Right atrium auricular region (tissue), 2 donors: Measurements from ENCODE around the gene MRE11. TPM values are rescaled to one million over a fixed set of nuclear protein-coding genes. Genes with fewer than 3 reads are reported as not detected.
"Not testable (repeated sequence)": the region's sequence is repeated elsewhere in the genome, so short reads cannot be mapped to it uniquely, and the experiment has no call there.

ENCODE experiments used
- DNase-seq: peaks from one replicate; pipeline ENCODE4 v3.0.0-alpha.2; 2019; ENCODE audit warnings: low spot score
- H3K27ac ChIP-seq, 2 donors: fragments of 200-600 bp; sonication (generic); 1 replicate in 1 of 2; 2 replicates in 1 of 2; pipeline ENCODE4 v1.5.1; 2016 to 2019
- H3K27me3 ChIP-seq, 2 donors: fragments of 200-600 bp; sonication (generic); one replicate each; pipeline versions ENCODE4 v1.5.1 to v1.6.0; 2017 to 2019
- H3K36me3 ChIP-seq: fragments of 200-600 bp; sonication (generic); one replicate; pipeline ENCODE4 v1.5.1; 2016
- H3K4me1 ChIP-seq, 2 donors: fragments of 200-600 bp; sonication (generic); one replicate each; pipeline versions ENCODE4 v1.5.1 to v1.6.0; 2017 to 2019
- H3K4me3 ChIP-seq, 2 donors: fragments of 200-600 bp; sonication (generic); 1 replicate in 1 of 2; 2 replicates in 1 of 2; pipeline ENCODE4 v1.5.1; 2017 to 2019; ENCODE audit warnings: mild to moderate bottlenecking in 1 of 2, moderate library complexity in 1 of 2
- H3K9me3 ChIP-seq, 2 donors: fragments of 200-600 bp; sonication (generic); one replicate each; pipeline ENCODE4 v1.5.1; 2019
- total RNA-seq, 2 donors: library from RNA; depleted of rRNA; stranded (reverse); fragments of >200 nt; gene quantifications; one replicate each; pipeline ENCODE4 v1.1.0, GENCODE V29; 2016
- TF ChIP-seq, protein P1 (sequence below), 2 donors: fragments of 200-600 bp; sonication (generic); IDR thresholded peaks; one replicate each; pipeline ENCODE4 v1.5.1; 2019; ENCODE audit warnings: antibody characterized with exemption in 2 of 2

Gene MRE11
- total RNA-seq, 2 donors from 2014 or later: 5.8 to 6.0 TPM

- TF ChIP-seq, protein P1, sequence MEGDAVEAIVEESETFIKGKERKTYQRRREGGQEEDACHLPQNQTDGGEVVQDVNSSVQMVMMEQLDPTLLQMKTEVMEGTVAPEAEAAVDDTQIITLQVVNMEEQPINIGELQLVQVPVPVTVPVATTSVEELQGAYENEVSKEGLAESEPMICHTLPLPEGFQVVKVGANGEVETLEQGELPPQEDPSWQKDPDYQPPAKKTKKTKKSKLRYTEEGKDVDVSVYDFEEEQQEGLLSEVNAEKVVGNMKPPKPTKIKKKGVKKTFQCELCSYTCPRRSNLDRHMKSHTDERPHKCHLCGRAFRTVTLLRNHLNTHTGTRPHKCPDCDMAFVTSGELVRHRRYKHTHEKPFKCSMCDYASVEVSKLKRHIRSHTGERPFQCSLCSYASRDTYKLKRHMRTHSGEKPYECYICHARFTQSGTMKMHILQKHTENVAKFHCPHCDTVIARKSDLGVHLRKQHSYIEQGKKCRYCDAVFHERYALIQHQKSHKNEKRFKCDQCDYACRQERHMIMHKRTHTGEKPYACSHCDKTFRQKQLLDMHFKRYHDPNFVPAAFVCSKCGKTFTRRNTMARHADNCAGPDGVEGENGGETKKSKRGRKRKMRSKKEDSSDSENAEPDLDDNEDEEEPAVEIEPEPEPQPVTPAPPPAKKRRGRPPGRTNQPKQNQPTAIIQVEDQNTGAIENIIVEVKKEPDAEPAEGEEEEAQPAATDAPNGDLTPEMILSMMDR (IDR thresholded peaks at IDR 0.05): no peak
- DNase-seq: no peak
- H3K27me3 ChIP-seq: no peaks in the 10 kb centered on the region
- peaks cover 0 to 10% of the 10 kb centered on the region in 2 donors for H3K4me1 ChIP-seq
- H3K9me3 ChIP-seq: no peaks in the 10 kb centered on the region
- no peak overlapping the region for H3K27ac ChIP-seq
- peak overlapping the region; percentile 15 to 47 for H3K4me3 ChIP-seq
- no peaks in the 10 kb centered on the region for H3K36me3 ChIP-seq
Observed at GRCh38 chr11:94400457-94400838, 93.2 kb downstream of the MRE11 start.

DNA sequence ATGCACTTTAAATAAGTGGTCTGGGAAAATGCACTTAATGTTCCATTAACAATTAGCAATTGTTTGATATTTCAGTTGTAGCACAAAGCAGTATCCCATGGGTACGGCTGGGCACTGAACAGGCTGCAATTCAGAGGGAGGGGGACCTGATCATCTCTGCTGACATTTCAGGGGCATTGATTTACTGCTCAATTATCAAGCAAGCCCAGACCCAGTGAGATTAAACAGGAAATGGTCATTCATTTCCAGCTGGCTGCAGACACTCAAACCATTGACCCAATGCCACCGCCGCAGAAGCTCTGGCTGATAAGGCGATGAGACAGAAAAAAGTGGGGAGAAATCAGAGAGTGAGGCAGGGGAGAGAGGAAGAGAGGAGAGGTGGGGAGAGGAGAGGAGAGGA is 93.6 kb downstream of the MRE11 start:
- Histone ChIP-seq H3K27me3 (no peaks in the 10 kb centered on the region), H3K4me3 (no peak overlapping the region), H3K9me3 (no peaks in the 10 kb centered on the region), H3K27ac (no peak overlapping the region), H3K36me3 (no peaks in the 10 kb centered on the region), H3K4me1 (peaks cover 0 to 10% of the 10 kb centered on the region in 2 donors)
- no peak for DNase-seq
- TF ChIP-seq, protein P1 (IDR thresholded peaks at IDR 0.05): no peak

GRCh38 chr11:94398101-94398500 is 95.5 kb downstream of the MRE11 start:
- H3K27ac ChIP-seq: no peak overlapping the region
- no peaks in the 10 kb centered on the region for H3K36me3 ChIP-seq
- no peak for DNase-seq
- TF ChIP-seq, protein P1 (IDR thresholded peaks at IDR 0.05): no peak
- H3K27me3 ChIP-seq: no peaks in the 10 kb centered on the region
- no peaks in the 10 kb centered on the region for H3K9me3 ChIP-seq
- H3K4me3 ChIP-seq: no peak overlapping the region
- H3K4me1 ChIP-seq: peaks cover 0 to 10% of the 10 kb centered on the region in 2 donors

DNA sequence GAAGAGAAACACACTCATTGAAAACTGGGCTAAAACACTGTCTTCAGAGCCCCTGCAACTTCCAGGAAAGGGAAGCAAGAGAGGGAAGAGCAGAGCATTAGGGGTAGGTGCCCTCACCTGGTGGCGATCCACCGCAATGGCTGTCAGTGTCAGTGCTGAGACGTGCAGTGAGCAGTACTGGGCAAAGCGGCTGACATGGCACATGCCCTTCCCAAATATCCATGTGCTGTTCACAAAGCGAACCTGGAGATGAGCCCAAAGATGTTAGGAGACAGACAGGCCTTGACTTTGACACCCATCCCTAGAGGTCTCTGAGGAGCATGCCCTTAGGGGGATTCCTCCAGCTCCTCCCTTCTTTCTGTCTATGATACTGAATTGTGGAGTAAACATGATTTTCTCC is 97.4 kb downstream of the MRE11 start:
- no peak for DNase-seq
- Histone ChIP-seq H3K27me3 (no peaks in the 10 kb centered on the region), H3K27ac (no peak overlapping the region), H3K4me3 (no peak overlapping the region), H3K4me1 (peaks cover 0 to 6% of the 10 kb centered on the region in 2 donors), H3K36me3 (no peaks in the 10 kb centered on the region), H3K9me3 (no peaks in the 10 kb centered on the region)
- TF ChIP-seq, protein P1 (IDR thresholded peaks at IDR 0.05): no peak

DNA sequence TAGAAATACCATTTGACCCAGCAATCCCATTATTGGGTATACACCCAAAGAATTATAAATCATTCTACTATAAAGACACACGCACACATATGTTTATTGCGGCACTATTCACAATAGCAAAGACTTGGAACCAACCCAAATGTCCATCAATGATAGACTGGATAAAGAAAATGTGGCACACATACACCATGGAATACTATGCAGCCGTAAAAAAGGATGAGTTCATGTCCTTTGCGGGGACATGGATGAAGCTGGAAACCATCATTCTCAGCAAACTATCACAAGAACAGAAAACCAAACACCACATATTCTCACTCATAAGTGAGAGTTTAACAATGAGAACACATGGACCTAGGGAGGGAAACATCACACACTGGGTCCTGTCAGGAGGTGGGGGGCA is 101.7 kb downstream of the MRE11 start:
- not testable (repeated sequence) for H3K27ac ChIP-seq, H3K36me3 ChIP-seq, DNase-seq, H3K4me1 ChIP-seq, H3K27me3 ChIP-seq, H3K9me3 ChIP-seq, H3K4me3 ChIP-seq

GRCh38 chr11:94379613-94380012 is 114.0 kb downstream of the MRE11 start:
- TF ChIP-seq, protein P1 (IDR thresholded peaks at IDR 0.05): no peak
- no peak for DNase-seq
- no peaks in the 10 kb centered on the region for H3K4me1 ChIP-seq
- H3K36me3 ChIP-seq: no peaks in the 10 kb centered on the region
- H3K4me3 ChIP-seq: no peak overlapping the region
- no peaks in the 10 kb centered on the region for H3K27me3 ChIP-seq
- H3K9me3 ChIP-seq: no peaks in the 10 kb centered on the region
- no peak overlapping the region for H3K27ac ChIP-seq
